WTC11 (cell line): ENCODE data around the gene ROBO1. TPM values are rescaled to one million over a fixed set of nuclear protein-coding genes. Genes with fewer than 3 reads are reported as not detected.

Source experiments
- ATAC-seq: fragments of 200-7000 bp; cut with Tn5 transposase; 2 replicates; pipeline ENCODE4 v1.10.0; 2021; ENCODE audit warnings: mild to moderate bottlenecking, moderate library complexity
- CTCF ChIA-PET: fragments of 300-600 bp; sonication (Branson Sonifier 250); formaldehyde crosslinking; loops from one replicate; lab custom pipeline; 2021; ENCODE audit warnings: antibody characterized with exemption; lab: Charles Lee
- POLR2A ChIA-PET: fragments of 350-600 bp; sonication (Branson Sonifier 250); formaldehyde crosslinking; loops from one replicate; lab custom pipeline; 2021; ENCODE audit warnings: antibody characterized with exemption; lab: Charles Lee
- DNase-seq: peaks from one replicate; pipeline ENCODE4 v3.0.0; 2021; ENCODE audit warnings: low spot score
- H3K27ac Mint-ChIP-seq: 2 replicates; pipeline ENCODE4 v1.8.0; 2021; ENCODE audit warnings: mixed read lengths
- H3K27me3 Mint-ChIP-seq: 2 replicates; pipeline ENCODE4 v1.8.0; 2021; ENCODE audit warnings: low read depth, mild to moderate bottlenecking, moderate library complexity, mixed read lengths
- H3K36me3 Mint-ChIP-seq: 2 replicates; pipeline ENCODE4 v1.8.0; 2021; ENCODE audit warnings: mixed read lengths
- H3K4me1 Mint-ChIP-seq: 2 replicates; pipeline ENCODE4 v1.8.0; 2022; ENCODE audit warnings: mixed read lengths
- H3K4me3 Mint-ChIP-seq: 2 replicates; pipeline ENCODE4 v1.8.0; 2021; ENCODE audit warnings: mild to moderate bottlenecking, moderate library complexity, mixed read lengths
- H3K9me3 Mint-ChIP-seq: 2 replicates; pipeline ENCODE4 v1.8.0; 2021; ENCODE audit warnings: mixed read lengths
- CREB1 ChIP-seq: sonication (generic); formaldehyde crosslinking; IDR thresholded peaks from 2 replicates; pipeline ENCODE4 v1.8.0; 2023; ENCODE audit warnings: mild to moderate bottlenecking, missing genetic modification reagents
- CREM ChIP-seq: sonication (generic); formaldehyde crosslinking; IDR thresholded peaks from 2 replicates; pipeline ENCODE4 v1.8.1; 2022; ENCODE audit warnings: mild to moderate bottlenecking, missing genetic modification reagents, moderate library complexity
- ELF4 ChIP-seq: sonication (generic); formaldehyde crosslinking; IDR thresholded peaks from 2 replicates; pipeline ENCODE4 v1.8.1; 2022; ENCODE audit warnings: low read depth, mild to moderate bottlenecking, moderate library complexity, missing genetic modification reagents
- ESRRA ChIP-seq: sonication (generic); formaldehyde crosslinking; IDR thresholded peaks from 2 replicates; pipeline ENCODE4 v1.8.1; 2022; ENCODE audit warnings: mild to moderate bottlenecking, missing genetic modification reagents, borderline replicate concordance
- FOXJ3 ChIP-seq: sonication (generic); formaldehyde crosslinking; IDR thresholded peaks from 2 replicates; pipeline ENCODE4 v1.9.0; 2021; ENCODE audit warnings: missing genetic modification reagents, mild to moderate bottlenecking, borderline replicate concordance
- IRF1 ChIP-seq: sonication (generic); formaldehyde crosslinking; IDR thresholded peaks from 2 replicates; pipeline ENCODE4 v1.8.0; 2023; ENCODE audit warnings: missing genetic modification reagents
- MAX ChIP-seq: sonication (generic); formaldehyde crosslinking; IDR thresholded peaks from 2 replicates; pipeline ENCODE4 v1.8.0; 2022; ENCODE audit warnings: mild to moderate bottlenecking, missing genetic modification reagents
- MLX ChIP-seq: sonication (generic); formaldehyde crosslinking; IDR thresholded peaks from 2 replicates; pipeline ENCODE4 v1.8.1; 2023; ENCODE audit warnings: mild to moderate bottlenecking, missing genetic modification reagents, moderate library complexity
- NFATC4 ChIP-seq: fragments of 250-450 bp; sonication (Bioruptor Pico); IDR thresholded peaks from 2 replicates; pipeline ENCODE4 v1.9.0; 2021; ENCODE audit warnings: mild to moderate bottlenecking
- PREB ChIP-seq: sonication (generic); formaldehyde crosslinking; IDR thresholded peaks from 2 replicates; pipeline ENCODE4 v1.8.1; 2022; ENCODE audit warnings: mild to moderate bottlenecking, missing genetic modification reagents, moderate library complexity, borderline replicate concordance
- RELA ChIP-seq: sonication (generic); formaldehyde crosslinking; IDR thresholded peaks from 2 replicates; pipeline ENCODE4 v1.8.1; 2022; ENCODE audit warnings: missing genetic modification reagents, mild to moderate bottlenecking, borderline replicate concordance
- RORB ChIP-seq: fragments of 250-450 bp; sonication (Bioruptor Pico); IDR thresholded peaks from 2 replicates; pipeline ENCODE4 v1.9.0; 2021; ENCODE audit warnings: mild to moderate bottlenecking
- STAT6 ChIP-seq: sonication (generic); formaldehyde crosslinking; conservative IDR thresholded peaks from 2 replicates; pipeline ENCODE4 v1.8.1; 2023; ENCODE audit warnings: mild to moderate bottlenecking, low read depth, missing genetic modification reagents, moderate library complexity
- TP53 ChIP-seq: sonication (generic); formaldehyde crosslinking; IDR thresholded peaks from 2 replicates; pipeline ENCODE4 v1.8.1; 2023; ENCODE audit warnings: mild to moderate bottlenecking, missing genetic modification reagents
- ZNF263 ChIP-seq: sonication (generic); formaldehyde crosslinking; IDR thresholded peaks from 2 replicates; pipeline ENCODE4 v1.8.1; 2022; ENCODE audit warnings: low read depth, mild to moderate bottlenecking, moderate library complexity, missing genetic modification reagents
- ZNF281 ChIP-seq: sonication (generic); formaldehyde crosslinking; IDR thresholded peaks from 2 replicates; pipeline ENCODE4 v1.8.0; 2023; ENCODE audit warnings: mild to moderate bottlenecking, missing genetic modification reagents
- ZNF317 ChIP-seq: sonication (generic); formaldehyde crosslinking; IDR thresholded peaks from 2 replicates; pipeline ENCODE4 v1.8.1; 2023; ENCODE audit warnings: low read depth, mild to moderate bottlenecking, moderate library complexity, missing genetic modification reagents, borderline replicate concordance
- ZNF396 ChIP-seq: fragments of 250-450 bp; sonication (Bioruptor Pico); IDR thresholded peaks from 2 replicates; pipeline ENCODE4 v1.8.0; 2021; ENCODE audit warnings: mild to moderate bottlenecking, moderate library complexity, borderline replicate concordance
- ZNF416 ChIP-seq: fragments of 250-450 bp; sonication (Bioruptor Pico); IDR thresholded peaks from 2 replicates; pipeline ENCODE4 v1.9.0; 2021; ENCODE audit warnings: mild to moderate bottlenecking, inconsistent platforms
- ZSCAN18 ChIP-seq: fragments of 250-450 bp; sonication (Bioruptor Pico); IDR thresholded peaks from 2 replicates; pipeline ENCODE4 v2.1.2; 2022; ENCODE audit warnings: mild to moderate bottlenecking, moderate library complexity
- total RNA-seq: library from RNA; stranded (reverse); gene quantifications from 3 replicates; pipeline ENCODE4 v1.2.3, GENCODE V29; 2021

ROBO1 gene
- total RNA-seq, 1 experiment from 2014 or later = 90.9 TPM

GRCh38 chr3:78873641-78874040, 894.2 kb downstream of the ROBO1 start (continued):
- TF ChIP-seq ZNF281 (no peak), ELF4 (CRISPR knock-in tag) (no peak)

- DNase-seq = no peak
- CTCF ChIA-PET = no interaction called here
- H3K27ac Mint-ChIP-seq = peak overlapping the region; percentile 9; the same call in 1 of the 2 replicates
- peak overlapping the region; percentile 31; the same call in 1 of the 2 replicates for H3K4me3 Mint-ChIP-seq
- peak; percentile 81 for ATAC-seq
- no peaks in the 10 kb centered on the region for H3K36me3 Mint-ChIP-seq
- no peaks in the 10 kb centered on the region for H3K27me3 Mint-ChIP-seq
- POLR2A ChIA-PET = no interaction called here
- H3K9me3 Mint-ChIP-seq = no peaks in the 10 kb centered on the region
- H3K4me1 Mint-ChIP-seq = peaks cover 62% of the 10 kb centered on the region
- TF ChIP-seq CREB1 (CRISPR knock-in tag) (no peak), IRF1 (CRISPR knock-in tag) (no peak), STAT6 (CRISPR knock-in tag) (no peak), CREM (CRISPR knock-in tag) (no peak), TP53 (CRISPR knock-in tag) (no peak), ZNF416 (CRISPR knock-in tag) (no peak), ZNF396 (no peak), NFATC4 (no peak)
Measured at GRCh38 chr3:78872195-78872594, 895.6 kb downstream of the ROBO1 start.

GRCh38 chr3:78871048-78871447, 896.8 kb downstream of the ROBO1 start:
- peak overlapping the region; percentile 78 for H3K27ac Mint-ChIP-seq
- no peaks in the 10 kb centered on the region for H3K27me3 Mint-ChIP-seq
- H3K36me3 Mint-ChIP-seq = no peaks in the 10 kb centered on the region
- H3K9me3 Mint-ChIP-seq = no peaks in the 10 kb centered on the region
- H3K4me1 Mint-ChIP-seq = peaks cover 59% of the 10 kb centered on the region
- CTCF ChIA-PET = no interaction called here
- ATAC-seq (no peak), DNase-seq (no peak)
- POLR2A ChIA-PET = no interaction called here
- H3K4me3 Mint-ChIP-seq = no peak overlapping the region
- TF ChIP-seq FOXJ3 (CRISPR knock-in tag) (no peak), RORB (no peak), ESRRA (CRISPR knock-in tag) (no peak), ZNF263 (CRISPR knock-in tag) (no peak), PREB (CRISPR knock-in tag) (no peak), RELA (CRISPR knock-in tag) (no peak), ZNF317 (CRISPR knock-in tag) (no peak), ZSCAN18 (CRISPR knock-in tag) (no peak), MLX (CRISPR knock-in tag) (no peak), MAX (CRISPR knock-in tag) (no peak)
